HG03558 (cell line): ENCODE measurements around the gene NOL9.

Experiments used
- ATAC-seq: cut with Tn5 transposase; IDR thresholded peaks from one replicate; pipeline ENCODE4 v1.9.1; 2021; ENCODE audit warnings: moderate number of reproducible peaks; ENCODE audit not compliant: unreplicated experiment; ENCODE audit errors: extremely low read depth

The NOL9 gene

DNA sequence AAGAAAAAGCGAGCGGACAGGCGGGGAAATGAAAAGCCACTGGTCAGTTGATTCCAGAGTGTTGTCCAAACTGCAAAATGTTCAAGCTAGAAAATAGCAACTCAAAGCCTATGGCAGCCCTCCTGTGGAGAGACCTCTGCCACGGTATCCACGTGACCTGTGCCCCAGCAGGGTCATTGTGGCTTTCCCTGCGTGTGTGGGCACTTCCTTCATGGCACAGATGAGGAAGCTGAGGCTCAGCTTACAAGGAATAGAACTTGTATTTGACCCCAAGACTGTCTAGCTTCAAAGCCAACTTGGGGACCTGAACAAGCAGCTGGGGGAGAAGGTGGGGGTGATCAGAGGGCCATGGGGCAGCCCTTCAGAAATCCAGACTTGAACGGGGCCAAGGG is 47.3 kb downstream of the NOL9 start:
- ATAC-seq, result no peak

DNA sequence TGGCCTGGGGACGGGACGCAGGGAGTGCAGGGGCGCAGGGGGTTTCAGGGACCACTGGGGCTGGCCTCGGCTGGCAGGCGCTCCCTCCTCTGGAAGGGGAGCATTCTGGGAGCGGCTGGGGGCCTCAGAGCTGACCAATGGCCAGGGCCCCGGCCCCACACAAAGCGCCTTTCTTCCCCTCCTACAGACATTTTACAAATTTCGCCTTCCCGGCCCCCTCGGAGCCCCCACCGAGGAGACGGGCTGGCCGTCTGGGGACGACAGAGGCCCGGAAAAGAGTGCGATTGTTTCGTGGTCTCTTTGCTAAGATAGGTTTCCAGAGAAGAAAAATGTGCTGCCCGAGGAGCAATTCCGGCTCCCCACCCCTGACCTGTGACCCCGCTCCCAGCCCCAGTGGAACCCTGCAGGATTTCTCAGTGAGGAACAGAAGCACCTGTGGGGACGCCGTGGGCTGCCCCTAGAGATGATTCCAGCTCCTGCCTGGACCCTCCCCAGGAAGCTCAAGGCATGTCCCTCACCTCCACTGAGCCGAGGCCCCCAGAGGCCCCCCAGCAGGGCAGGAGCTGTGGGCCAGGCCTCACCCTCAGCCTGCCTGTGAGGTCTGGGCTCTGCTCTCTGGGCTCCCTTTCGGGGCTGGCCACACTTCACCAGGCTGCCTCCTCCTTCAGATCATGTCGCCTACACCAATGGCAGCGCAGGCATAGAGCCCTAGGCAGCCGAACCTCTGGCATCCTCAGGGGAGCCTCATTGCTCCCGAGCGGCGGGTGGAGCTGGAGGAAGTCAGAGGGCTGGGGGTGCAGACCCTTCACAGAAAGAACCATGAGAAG is 47.9 kb downstream of the NOL9 start:
- no peak for ATAC-seq

DNA sequence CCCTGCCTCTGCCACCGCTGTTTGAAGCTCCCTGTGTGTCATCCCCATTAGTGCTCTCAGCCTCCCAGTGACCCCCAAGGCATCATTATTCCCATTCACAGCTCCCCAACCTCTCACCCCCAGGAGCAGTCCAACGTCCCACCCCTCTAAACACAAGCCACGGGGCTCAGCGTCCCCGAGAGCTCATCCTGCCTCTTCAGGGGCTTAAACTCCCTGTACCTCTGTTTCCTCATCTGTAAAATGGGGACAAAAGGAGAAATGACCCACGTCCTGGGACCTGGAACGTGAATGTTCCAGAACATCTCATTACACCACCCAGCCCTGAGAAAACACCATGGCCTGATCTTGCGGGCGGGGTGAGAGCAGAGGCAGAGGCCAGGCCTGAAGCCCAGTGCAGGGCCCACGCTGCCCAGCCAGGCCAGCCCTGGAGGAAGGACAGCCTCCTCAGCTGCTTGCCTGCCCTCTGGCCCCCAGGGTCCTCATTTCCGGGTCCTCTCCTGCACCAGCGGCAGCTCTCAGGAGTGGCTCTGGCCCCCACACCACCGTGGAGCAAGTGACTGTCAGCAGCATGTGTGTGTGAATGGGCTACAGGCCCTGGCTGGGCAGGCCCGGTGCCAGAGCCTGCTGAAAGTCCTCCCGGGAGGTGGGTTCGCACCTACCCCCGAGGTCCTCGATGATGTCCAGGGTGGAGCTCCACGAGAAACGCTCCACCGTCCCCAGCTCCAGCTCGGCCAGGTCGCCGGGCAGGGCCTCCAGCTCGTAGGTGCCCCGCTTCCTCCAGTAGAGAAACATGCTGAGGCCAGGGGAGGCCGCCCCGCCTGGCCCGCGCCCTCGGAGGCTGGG is 48.7 kb downstream of the NOL9 start:
- ATAC-seq, result no peak

DNA sequence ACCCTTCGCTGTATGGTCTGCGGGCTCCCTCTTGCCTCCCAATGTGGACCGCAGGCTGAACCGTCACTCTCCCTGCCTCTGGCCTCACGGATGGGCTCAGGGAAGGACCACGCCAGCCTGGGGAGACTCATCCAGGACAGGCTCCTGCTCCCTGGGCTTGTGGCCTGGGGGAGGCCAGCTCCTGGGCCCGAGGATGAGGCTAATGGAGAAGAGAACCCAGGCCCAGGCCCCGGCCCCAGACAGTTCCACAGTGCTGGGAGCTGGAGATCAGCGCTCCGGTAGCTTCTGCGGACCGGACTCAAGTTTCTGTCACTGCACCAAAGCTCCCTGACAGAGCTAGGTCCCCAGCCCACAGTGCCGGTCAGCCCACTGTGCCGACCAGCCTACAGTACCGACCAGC is 49.4 kb downstream of the NOL9 start:
- ATAC-seq, result no peak

DNA sequence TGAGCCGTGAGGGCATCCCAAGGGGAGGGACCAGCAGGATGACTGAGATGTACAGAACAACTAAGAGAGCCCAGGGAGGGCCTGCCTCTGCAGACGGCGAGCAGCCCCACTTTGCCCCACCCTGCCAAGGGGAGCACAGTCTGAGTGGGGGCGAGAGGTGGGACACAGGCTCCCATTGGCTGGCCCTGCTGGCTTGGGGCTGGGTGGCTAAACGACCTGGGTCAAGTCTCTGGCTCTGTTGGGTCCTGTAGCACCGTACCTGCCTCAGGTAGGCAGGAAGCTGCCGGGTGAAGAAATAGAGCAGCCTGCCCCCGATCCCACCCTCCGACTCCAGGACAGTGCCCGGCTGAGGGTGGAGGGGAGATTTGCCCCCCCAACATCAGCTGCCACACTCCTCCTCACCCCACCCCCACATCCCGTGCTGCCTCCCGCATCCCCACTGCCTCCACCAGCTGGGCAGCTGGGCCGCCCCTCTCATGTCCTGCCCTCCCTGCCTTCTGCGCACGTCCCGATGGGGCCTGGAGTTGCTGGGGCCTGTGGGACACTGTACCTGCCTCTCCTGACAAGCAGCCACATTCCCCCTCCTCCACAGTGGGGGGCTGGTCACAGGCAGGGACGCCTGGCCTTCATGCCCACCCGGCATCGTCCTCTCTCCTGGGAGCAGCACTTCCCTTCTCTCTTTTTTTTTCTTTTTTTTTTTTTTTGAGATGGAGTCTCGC is 50.3 kb downstream of the NOL9 start:
- ATAC-seq, result no peak

DNA sequence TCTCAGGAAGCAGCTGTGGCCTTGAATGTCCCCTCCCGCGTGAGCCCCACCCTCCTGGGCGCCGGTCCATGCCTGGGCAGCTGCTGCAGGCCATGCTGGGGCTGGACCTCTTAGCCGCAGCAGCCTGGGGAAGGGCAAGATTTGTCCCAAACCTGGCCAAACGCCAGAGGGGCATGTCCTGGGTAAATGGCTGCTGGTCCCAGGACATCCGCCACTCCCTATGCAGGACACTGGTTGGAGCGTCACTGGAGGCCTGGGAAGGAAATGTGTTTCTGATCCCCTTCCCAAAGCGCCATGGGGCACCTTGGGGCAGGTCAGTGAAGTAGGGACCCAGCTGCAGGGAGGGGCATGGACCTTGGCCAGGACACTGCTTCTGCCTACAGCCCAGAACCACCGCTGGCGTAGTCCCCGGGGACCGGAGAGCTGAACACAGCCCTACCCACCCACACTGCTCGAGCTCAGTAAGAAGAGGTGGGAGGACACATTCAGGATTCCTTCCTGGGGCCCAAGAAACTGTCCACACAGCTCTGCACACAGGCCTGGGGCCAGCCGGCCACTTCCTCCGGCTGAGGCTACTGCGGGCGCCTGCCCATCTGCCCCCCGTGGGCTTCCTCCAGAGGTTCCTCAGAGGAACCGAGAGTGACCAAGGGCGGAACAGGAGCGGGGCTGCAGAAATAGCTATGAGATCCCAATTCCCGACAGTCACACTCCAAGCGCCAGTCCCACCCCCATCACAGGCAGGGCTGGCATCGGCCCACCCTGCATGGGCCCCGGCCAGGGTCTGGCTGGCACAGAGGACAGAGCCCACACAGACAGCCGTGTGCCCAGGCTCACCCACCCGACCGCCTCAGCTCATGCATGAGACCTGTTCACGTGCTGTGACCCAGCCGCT is 52.1 kb downstream of the NOL9 start:
- no peak for ATAC-seq

DNA sequence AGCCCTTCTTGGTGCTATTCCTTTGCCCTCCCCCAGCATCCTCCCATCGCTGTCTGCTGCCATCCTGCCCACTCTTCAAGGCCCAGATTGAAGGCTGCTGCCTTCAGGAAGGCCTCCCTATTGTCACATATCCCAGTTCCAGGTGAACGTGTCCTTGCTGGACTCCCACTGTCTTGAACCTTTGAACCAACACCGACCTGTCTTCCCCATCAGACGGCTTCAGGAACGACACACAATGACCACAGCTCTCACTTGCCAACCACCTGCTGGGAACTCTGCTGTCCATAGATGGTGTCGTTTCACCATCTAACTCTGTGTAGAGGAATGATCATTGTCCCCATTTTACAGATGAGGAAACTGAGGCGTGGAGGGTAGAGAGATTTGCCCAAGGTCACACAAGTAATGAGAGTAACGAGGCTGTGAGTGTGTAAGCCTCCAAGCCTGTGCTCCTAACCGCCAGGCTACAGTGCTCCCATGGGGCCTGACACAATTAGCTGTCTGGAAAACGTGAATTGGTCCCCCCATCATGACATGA is 53.0 kb downstream of the NOL9 start:
- ATAC-seq, result no peak

DNA sequence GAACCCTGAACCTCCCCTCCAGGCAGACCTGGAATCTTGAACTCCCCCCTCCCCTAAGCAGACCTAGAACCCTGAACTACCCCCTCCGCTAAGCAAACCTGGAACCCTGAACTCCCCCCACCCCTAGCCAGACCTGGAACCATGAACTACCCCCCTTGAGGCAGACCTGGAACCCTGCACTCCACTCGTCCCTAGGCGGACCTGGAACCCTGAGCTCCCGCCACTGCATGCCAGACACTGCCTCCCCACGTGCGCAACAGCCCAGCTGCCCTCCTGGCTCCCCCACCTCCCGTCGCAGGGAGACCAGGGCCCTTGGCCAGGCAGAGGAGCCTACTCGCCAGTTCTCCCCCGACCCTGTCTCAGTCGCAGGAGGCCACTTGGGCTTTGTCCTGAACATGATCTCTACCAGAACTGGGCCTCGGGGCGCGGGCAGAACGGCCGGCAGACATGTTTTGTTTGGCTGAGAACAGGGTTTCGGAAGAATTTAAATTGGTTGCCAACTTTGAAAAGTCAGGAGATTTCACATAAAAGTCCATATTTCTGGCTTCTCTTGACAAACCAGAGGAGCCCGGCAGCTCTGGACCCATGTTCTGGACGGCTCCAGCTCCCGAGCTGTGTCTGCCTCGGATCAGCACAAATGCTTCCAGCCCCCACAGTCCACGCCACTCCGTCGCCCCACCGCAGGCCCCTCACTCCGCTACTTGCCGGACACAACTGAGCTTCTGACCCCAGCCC is 53.6 kb downstream of the NOL9 start:
- ATAC-seq, result no peak

DNA sequence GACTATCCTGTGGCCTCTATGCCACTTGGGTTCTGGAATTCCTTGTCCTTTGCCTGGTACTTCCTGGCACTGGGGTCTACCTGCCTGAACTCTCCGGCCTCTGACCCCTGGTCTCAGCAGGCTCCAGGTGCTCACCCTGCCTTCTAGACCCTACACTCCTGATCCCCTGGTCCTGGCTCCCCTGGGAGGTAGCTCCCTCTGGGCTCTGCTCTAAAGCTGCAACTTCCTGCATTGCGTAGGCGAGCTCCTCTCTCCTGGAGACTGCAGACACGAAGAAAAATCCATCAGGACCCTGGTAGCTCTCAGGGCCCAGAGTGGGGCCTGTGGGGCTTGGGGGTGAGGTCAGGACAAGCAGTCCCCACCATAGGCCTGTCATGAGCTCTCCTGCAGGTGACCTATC is 55.0 kb downstream of the NOL9 start:
- ATAC-seq, result no peak

DNA sequence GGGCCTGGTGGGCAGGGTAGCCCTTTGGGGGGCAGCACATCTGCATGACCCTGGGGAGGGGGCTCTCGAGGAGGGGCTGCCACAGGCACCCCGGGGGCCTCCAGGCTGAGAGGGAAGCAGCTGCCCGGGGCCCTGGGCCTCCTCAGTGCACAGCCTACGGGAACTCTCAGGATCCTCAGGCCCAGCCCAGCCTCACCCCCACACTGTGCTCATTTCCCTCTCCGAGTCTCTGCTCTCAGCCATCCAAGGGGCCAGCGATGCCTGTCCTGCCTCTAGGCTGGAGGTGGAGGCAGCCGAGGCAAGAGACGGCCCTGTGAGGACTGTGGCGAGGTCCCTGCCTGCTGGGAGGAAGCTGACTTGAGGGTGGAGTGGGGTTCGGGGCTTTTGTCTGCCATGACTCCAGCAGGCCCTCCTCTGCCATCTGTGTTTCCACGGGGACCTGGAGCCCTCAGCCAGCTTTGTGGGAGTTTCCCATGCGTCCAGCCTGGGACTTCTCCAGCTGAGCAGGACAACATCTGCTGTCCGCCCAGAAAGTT is 55.7 kb downstream of the NOL9 start:
- ATAC-seq, result no peak

DNA sequence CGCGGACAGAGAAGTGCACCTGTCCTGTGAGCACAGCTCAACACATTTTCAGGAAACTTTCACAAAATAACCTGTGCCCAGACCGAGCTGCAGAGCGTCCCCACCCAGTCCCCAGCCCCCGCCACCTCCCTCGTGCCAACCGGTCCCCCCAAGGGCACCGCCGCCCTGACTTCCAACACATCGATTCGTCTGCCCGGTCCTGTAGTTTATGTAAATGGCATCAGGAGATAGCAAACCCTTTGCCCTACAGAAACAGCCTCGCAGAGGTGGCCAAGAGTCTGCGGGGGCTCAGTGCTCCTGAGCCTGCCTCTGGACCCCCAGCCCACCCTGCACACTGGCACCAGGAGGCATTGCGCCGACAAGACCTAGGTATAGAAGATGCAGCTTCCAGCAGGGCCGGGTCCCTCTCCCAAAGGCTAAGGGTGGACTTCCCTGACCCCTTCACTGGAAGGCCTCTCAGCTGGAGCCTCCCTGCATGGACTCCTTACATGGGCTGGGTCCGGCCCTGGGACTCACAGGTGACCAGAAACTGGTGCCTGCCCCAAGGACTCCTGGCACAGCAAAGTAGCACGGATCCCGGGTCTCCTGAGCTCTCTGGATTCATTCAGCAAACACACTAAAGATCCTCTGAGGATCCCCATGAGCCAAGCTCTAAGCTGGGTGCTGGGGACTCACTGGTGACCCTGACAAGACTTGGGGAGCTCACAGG is 56.3 kb downstream of the NOL9 start:
- ATAC-seq, result no peak

DNA sequence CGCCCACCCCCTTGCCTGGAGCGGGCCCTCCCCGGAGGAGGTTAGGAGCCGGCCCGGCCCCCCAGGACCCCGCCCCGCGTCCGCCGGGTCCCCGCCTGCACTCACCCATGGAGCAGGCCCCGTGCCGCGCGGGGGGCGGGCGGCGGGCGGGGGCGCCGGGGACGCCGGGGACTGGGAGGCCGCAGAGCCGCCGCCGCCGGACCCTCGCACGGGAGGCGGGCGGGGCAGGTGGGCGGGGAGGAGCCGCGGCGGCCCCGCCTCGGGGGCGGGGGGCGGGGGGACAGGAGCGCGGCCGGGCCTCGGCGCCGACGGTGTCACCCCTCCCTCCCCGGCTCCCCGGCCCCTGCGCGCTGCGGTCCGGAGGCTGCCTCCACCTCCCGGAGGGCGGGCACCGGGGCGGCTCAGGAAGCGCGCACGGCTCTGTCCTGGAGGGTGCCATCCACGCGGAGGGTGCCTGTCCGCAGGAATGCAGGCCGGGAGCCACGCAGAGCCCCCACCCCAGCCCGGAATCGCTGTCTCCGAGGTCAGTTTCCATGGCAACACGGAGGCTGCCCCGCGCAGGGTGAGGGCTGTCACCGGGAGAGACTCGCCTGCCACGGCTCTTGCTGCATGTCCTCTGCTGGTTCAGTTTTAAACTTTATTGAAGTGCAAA is 57.0 kb downstream of the NOL9 start:
- ATAC-seq, result no peak

DNA sequence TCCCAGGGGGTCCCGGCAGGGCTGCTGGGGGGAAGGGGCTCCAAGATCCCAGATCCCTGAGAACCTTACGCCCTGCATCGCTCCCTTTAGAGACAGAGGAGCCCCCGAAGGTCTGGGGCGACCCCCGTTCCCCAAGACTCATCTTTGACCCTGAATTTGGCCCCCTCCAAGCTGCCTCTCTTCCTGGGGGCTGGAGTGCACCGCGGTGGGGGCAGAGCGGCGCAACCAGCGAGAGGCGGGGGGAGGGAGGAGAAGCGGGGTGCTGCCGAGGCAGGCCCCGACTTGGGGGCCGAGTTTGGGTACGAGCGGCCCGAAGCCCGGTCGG is 57.5 kb downstream of the NOL9 start:
- ATAC-seq, result no peak

DNA sequence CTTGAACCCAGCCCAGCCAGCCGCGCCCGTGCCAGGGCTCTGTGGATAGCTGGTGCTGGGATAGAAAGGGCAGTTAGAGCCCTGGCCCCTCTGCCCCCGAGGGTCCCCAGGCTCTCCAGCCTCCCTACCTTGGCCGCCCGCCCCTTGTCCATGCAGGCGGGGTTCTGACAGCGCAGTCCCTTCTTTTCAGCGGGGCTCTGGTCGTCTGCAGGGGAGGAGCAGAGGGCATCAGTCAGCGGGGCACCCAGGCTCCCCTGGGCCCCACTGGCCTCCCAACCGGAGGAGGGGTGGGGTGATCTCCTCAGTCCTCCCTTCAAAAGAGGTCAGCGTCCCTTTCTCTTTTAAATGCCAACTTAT is 58.0 kb downstream of the NOL9 start:
- no peak for ATAC-seq

DNA sequence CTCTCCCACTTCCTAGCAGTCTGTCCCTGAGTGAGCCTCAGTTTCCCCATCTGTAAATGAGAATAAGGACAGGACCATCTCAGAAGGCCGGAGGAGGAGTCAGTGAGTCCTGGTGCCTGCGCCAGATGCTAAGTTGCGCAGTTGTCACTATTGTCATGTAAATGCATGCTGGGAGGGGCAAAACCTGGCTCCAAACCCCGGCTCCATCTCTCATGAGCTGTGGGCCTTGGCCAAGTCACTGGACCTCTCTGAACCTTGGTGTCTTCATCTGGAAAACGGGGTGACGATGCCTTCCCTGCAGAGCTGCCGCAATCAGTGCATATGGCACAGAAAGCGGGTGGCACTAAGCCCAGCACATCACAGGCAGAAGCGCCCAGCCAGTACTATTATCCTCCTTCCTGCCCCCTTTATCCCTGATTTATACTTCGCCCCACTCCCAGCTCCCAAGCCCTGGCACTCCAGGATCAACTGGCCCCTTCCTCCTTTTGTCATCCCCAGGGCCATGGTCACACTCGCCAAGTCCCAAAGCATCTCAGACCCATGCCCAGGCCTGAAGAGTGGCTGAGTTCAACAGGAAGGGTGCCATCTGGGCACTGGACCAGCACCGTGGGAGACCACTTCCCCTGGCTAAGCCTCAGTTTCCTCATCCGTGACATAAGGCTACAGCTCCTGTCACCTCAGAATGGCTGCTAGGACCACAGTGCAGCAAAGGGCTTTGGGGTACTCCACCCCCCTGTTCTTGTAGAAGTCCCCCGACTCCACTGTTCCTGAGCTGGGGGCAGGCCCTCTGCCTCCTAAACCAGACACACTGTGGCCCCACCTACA is 58.6 kb downstream of the NOL9 start:
- no peak for ATAC-seq

DNA sequence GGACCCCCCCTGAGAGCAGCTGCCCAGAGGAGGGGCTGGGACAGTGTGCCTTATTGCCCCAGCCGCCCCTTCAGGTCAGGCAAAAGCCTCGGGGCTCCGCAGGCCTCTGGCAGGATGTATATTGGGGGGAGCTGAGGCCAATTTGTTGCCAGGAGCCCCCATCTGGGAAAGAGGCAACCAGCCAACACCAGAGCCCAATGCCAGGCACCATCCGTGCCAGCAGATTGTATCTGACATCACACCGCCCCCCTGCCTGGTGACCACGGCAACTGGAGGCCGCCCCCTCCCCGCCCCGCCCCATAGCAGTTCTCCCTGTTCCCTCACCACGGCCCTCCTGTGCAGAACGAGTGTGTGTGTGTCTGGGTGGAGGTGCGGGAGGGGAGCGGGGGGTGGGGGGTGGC is 59.3 kb downstream of the NOL9 start:
- ATAC-seq, result no peak

DNA sequence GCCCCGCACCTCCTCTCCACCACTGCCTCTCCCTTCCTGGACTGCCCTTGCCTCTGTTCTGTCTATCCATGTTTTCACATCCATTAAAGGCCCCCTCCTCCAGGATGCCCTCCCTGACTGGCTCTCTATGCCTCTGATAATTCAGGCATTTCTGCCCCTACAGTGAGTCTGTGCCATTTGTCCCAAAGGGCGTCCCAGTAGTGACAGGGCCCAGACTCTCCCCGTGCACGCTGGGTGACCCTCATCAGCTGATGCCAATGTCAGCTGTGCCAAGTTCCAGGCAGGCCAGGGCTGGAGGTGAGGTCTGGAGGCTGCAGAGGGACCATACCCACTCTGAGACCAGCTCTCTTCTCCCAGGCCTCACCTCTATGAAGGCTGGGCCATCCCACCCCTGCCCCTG is 59.7 kb downstream of the NOL9 start:
- ATAC-seq, result no peak
